Activated CD8-positive, alpha-beta memory T cell treated with anti-CD3 and anti-CD28 coated beads, Interleukin-2, amount 10 ng/mL, durations not matched to agents 7 days and 5 days (primary cell): ENCODE measurements around the gene FHOD1. TPM values are rescaled to one million over a fixed set of nuclear protein-coding genes. Genes with fewer than 3 reads are reported as not detected.

Experiments used
- ATAC-seq: fragments of 150-1000 bp; cut with Tn5 transposase; one replicate; pipeline ENCODE4 v1.10.0; 2021; ENCODE audit warnings: moderate library complexity
- CTCF ChIA-PET: fragments of 350-600 bp; sonication (Branson Sonifier 250); formaldehyde crosslinking; loops from one replicate; lab custom pipeline; 2021; ENCODE audit warnings: antibody characterized with exemption; lab: Charles Lee
- DNase-seq: peaks from one replicate; pipeline ENCODE4 v3.0.0-alpha.2; 2020
- H3K27ac Mint-ChIP-seq: one replicate; pipeline ENCODE4 v1.8.0; 2021; ENCODE audit warnings: mild to moderate bottlenecking, mixed read lengths
- H3K27me3 Mint-ChIP-seq: one replicate; pipeline ENCODE4 v1.8.0; 2021; ENCODE audit warnings: mixed read lengths
- H3K36me3 Mint-ChIP-seq: one replicate; pipeline ENCODE4 v1.8.0; 2021; ENCODE audit warnings: mild to moderate bottlenecking, mixed read lengths
- H3K4me1 Mint-ChIP-seq: one replicate; pipeline ENCODE4 v1.8.0; 2021; ENCODE audit warnings: mixed read lengths
- H3K4me3 Mint-ChIP-seq: one replicate; pipeline ENCODE4 v1.8.0; 2021; ENCODE audit warnings: mild to moderate bottlenecking, moderate library complexity, mixed read lengths
- H3K9me3 Mint-ChIP-seq: one replicate; pipeline ENCODE4 v1.8.0; 2022; ENCODE audit warnings: low read depth, mixed read lengths
- total RNA-seq, 2 experiments: library from RNA; stranded (reverse); gene quantifications; one replicate each; pipeline ENCODE4 v1.2.3, GENCODE V29; 2021

The FHOD1 gene
- total RNA-seq, 2 experiments from 2014 or later, result 101 to 111 TPM

DNA sequence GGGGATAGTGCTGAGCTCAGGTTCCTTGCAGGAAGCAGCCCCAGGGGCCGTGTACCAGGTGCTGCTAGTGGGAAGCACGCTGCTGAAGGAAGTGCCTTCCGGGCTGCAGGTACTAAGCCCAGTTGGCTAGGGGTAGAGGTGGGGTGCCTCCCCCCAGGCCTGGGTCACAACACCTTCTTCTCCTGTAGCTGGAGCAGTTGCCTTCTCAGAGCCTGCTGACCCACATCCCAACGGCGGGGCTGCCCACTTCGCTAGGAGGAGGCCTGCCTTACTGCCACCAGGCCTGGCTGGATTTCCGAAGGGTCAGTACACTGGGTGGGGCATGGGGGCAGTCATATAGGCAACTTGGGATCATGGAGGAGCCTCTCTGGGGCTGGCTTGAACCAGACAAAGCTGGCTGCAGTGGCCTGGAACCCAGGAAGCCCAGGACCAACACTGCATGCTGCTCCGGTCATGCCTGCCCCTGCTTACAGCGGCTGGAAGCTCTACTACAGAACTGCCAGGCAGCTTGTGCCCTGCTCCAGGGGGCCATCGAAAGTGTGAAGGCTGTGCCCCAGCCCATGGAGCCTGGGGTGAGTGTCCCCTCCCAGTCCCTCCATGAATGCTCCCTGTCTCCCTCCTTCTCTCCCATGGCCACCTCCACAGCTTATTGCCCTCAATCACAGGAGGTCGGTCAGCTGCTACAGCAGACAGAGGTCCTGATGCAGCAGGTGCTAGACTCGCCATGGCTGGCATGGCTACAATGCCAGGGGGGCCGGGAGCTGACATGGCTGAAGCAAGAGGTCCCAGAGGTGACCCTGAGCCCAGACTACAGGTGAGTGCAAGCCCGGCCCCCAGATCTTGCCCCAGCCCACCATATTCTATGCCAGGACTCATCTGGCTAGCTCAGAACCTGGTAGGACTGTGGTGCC is 34.5 kb upstream of the FHOD1 start:
- no peak for ATAC-seq
- peaks cover 14% of the 10 kb centered on the region for H3K4me1 Mint-ChIP-seq
- H3K27ac Mint-ChIP-seq, result no peak overlapping the region
- H3K4me3 Mint-ChIP-seq, result no peak overlapping the region
- no peaks in the 10 kb centered on the region for H3K9me3 Mint-ChIP-seq
- H3K27me3 Mint-ChIP-seq, result no peaks in the 10 kb centered on the region
- H3K36me3 Mint-ChIP-seq, result no peaks in the 10 kb centered on the region
- CTCF ChIA-PET, result interaction anchor here (0.5 to 4.7 kb wide), 11 partner anchors 11 to 184 kb away, joined by 3 to 18 read pairs (median 3); partner anchors contain the start of genes SLC9A5, TPPP3 and ZDHHC1
- no peak for DNase-seq

DNA sequence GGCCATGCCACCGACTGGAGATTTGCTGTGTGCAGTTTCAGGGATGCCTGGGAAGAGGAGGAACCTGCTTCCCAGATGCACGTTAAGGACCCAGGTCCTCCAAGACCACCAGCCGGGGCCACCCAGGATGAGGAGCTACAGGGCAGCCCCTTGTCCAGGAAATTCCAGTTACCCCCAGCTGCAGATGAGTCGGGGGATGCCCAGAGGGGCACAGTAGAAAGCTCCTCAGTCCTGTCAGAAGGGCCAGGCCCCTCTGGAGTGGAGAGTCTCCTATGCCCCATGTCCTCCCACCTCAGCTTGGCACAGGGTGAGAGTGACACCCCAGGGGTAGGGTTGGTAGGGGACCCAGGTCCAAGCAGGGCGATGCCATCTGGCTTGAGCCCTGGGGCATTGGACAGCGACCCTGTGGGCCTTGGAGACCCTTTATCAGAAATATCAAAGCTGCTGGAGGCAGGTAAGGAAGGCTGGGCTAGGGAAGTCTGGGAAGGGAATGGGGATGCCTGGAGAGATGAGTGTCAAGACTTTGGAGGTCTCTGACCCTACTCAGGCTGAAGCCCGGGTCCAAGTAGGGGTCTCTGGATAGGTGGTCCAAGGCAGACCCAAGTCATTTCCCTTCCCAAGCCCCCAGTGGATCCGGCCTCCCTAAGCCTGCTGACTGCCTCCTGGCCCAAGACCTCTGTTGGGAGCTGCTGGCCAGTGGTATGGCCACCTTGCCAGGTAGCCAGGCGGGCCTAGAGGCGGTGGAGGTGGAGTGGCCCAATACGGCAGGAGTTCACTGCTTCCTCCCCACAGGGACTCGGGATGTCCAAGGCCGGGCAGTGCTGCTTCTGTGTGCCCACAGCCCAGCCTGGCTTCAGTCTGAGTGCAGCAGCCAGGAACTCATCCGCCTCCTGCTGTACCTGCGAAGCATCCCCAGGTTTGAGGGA is 33.1 kb upstream of the FHOD1 start:
- Mint-ChIP-seq H3K9me3 (no peaks in the 10 kb centered on the region), H3K4me3 (peak overlapping the region; percentile 51), H3K27me3 (no peaks in the 10 kb centered on the region), H3K27ac (peak overlapping the region; percentile 45), H3K36me3 (peaks cover 6% of the 10 kb centered on the region), H3K4me1 (peaks cover 19% of the 10 kb centered on the region)
- DNase-seq (no peak), ATAC-seq (no peak)
- CTCF ChIA-PET, result interaction anchor here (0.8 to 4.7 kb wide), 11 partner anchors 9 to 439 kb away, joined by 3 to 18 read pairs (median 3); partner anchors contain the start of genes GFOD2, SLC9A5, TPPP3 and ZDHHC1

DNA sequence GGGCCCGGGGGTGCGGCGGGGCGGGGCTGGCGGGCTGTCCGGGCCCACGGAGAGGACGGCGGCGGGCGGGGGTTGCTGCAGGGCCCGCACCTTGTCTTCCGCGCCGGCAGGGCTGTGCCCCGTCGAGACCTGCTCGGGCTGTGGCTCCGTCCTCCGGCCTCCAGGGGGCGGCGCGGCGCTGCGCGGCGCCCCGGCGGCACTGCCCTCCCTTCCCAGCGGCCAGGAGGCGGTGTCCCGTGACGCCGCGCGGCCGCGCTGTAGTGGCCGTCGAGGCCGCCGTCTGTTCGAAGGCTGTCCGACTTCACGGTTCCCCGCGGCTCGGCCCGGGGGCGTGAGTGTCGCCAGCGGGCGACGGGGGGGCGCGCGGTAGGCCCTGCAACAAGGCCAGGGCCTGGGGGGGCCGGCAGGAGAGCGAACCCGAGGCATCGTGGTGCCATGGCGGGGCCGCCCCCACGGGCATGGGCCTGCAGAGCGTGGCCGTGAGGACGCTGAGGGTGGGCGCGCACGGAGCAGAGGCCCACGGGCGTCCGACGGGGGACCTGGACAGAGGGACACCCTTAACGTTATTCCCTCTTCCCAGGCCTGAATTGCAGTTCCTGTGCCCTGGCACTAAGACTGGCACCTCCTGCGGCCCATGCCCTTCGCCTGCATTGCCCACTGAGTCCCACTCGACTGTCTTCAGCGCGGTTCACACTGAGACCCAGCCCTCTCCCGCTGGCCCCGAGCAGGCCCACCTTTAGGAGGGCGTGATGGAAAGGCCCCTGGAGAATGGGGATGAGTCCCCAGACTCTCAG is 32.2 kb upstream of the FHOD1 start, which contains the start of gene PLEKHG4:
PLEKHG4 (plus strand) TSS at position 237 of the 794 bp plus-strand sequence; CDS start at position 750, 513 bp downstream.
- H3K27me3 Mint-ChIP-seq, result no peaks in the 10 kb centered on the region
- H3K36me3 Mint-ChIP-seq, result peaks cover 7% of the 10 kb centered on the region
- CTCF ChIA-PET, result interaction anchor here (0.8 to 4.7 kb wide), 18 partner anchors 9 to 440 kb away, joined by 3 to 18 read pairs (median 4); partner anchors contain the start of genes GFOD2, KCTD19 and LRRC36
- ATAC-seq (peak; percentile 97), DNase-seq (peak; percentile 88)
- H3K4me1 Mint-ChIP-seq, result peaks cover 19% of the 10 kb centered on the region
- no peaks in the 10 kb centered on the region for H3K9me3 Mint-ChIP-seq
- H3K4me3 Mint-ChIP-seq, result peak within 1 kb of the TSS; percentile 80
- peak within 1 kb of the TSS; percentile 78 for H3K27ac Mint-ChIP-seq

DNA sequence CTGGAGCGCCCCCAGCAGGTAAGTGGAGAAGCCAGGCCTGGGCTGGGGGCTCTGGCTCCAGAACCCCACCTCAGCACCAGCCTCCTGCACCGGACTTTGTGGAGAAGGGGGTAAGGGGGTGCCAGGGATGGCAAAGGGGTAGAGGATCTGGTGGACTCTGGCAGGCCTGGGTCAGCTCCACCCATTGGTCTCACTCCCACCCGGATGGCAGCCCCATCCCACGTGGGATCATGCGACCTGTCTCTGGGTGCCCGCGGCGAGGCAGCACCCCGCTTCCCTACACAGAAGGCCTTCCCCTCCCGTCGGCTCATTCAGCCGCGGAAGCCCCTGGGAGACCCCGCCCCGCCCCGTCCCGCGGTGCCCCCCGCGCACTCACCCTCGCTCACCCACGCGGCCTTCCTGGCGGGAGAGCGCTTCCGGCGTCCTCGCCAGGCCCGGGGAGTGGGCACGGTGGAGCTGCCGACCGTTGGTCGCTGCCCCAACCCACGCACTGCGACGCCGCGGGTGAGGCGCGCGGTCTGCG is 31.6 kb upstream of the FHOD1 start:
- Mint-ChIP-seq H3K27ac (peak overlapping the region; percentile 78), H3K36me3 (peaks cover 7% of the 10 kb centered on the region), H3K4me1 (peaks cover 19% of the 10 kb centered on the region), H3K27me3 (no peaks in the 10 kb centered on the region), H3K9me3 (no peaks in the 10 kb centered on the region), H3K4me3 (peak overlapping the region; percentile 80)
- ATAC-seq (peak; percentile 65), DNase-seq (peak; percentile 73)
- CTCF ChIA-PET, result interaction anchor here (0.5 to 4.7 kb wide), 29 partner anchors 9 to 384 kb away, joined by 3 to 18 read pairs (median 4); partner anchors contain the start of genes E2F4, KCTD19, LRRC36 and ZDHHC1

DNA sequence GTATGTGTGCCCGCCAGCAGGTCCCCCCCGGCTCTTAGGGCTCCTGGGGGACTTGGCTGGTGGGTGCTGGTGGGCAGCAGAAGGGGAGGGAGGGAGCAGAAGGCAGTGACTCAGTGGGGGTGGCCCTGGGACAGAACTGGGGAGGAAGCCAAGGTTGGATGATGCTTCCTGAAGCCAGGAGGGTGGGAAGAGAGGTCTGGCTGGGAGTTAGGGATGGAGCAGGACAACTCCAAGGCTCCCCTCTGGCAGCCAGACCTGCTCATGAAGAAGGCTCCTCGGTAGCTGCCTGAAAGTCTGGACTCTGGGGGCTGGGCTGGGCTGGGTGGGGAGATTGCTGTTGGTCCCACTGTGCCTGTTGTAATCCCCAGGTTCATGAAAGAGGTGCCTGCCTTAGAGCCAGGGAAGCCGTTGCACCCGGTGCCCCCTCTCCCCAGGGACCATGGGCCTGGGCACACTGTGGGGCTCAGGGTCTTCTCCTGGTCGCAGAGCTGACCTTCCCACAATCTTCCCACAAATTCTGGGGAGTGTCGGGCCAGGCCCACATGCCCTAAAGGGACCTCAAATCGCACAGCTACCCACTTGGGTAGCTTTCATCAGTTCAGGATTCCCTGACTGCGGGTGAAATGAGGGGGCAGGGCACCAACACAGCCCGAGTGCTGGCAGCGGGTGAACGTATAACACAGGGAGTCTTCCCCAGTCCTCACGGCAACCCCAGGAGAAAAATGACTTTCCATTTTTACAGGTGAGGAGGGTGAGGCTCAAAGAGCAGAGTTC is 30.9 kb upstream of the FHOD1 start:
- no peak for DNase-seq
- CTCF ChIA-PET, result interaction anchor here (0.5 to 4.7 kb wide), 30 partner anchors 8 to 383 kb away, joined by 3 to 18 read pairs (median 4); partner anchors contain the start of genes E2F4, KCTD19, LRRC36 and ZDHHC1
- no peak for ATAC-seq
- Mint-ChIP-seq H3K36me3 (peaks cover 9% of the 10 kb centered on the region), H3K27ac (peak overlapping the region; percentile 78), H3K27me3 (no peaks in the 10 kb centered on the region), H3K9me3 (no peaks in the 10 kb centered on the region), H3K4me1 (peaks cover 19% of the 10 kb centered on the region), H3K4me3 (peak overlapping the region; percentile 80)

DNA sequence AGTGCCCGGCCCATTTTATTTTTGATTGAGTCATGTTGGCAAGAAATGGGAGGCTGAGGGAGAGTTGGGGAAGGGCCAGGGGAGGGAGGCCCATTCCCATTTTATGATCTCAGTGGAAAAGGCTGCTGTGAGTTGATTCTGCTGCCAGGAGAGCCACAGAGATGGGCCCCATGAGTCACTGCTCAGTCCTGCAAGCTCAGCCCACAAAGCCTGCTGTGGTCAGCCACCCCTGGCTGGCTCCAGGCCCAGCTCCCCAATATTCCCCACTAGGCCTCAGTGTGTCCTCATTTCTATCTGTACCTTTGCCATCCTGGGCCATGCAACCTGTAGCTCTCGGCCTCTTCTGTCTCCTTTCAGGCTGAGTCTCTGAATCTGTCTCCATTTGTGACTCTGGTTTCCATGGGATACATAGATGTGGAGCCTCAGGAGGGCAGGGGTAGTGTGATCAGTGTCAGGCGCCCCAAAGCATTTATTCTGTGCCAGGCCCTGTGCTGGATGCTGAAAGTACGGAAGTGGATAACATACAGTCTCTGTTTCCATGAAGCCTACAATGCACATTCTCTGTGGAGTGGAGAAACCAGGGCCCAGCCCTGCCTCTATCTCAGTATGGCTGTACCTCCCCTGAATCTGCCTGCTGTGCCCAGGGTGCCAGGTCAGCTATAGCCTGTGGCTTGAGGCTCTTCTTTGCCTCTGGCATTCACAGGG is 30.2 kb upstream of the FHOD1 start:
- peaks cover 19% of the 10 kb centered on the region for H3K4me1 Mint-ChIP-seq
- CTCF ChIA-PET, result interaction anchor here (0.7 to 4.7 kb wide), 12 partner anchors 15 to 184 kb away, joined by 3 to 18 read pairs (median 4); partner anchors contain the start of gene ZDHHC1
- ATAC-seq, result no peak
- H3K27ac Mint-ChIP-seq, result peak overlapping the region; percentile 67
- no peaks in the 10 kb centered on the region for H3K27me3 Mint-ChIP-seq
- DNase-seq, result no peak
- peak overlapping the region; percentile 24 for H3K4me3 Mint-ChIP-seq
- no peaks in the 10 kb centered on the region for H3K9me3 Mint-ChIP-seq
- peaks cover 9% of the 10 kb centered on the region for H3K36me3 Mint-ChIP-seq

DNA sequence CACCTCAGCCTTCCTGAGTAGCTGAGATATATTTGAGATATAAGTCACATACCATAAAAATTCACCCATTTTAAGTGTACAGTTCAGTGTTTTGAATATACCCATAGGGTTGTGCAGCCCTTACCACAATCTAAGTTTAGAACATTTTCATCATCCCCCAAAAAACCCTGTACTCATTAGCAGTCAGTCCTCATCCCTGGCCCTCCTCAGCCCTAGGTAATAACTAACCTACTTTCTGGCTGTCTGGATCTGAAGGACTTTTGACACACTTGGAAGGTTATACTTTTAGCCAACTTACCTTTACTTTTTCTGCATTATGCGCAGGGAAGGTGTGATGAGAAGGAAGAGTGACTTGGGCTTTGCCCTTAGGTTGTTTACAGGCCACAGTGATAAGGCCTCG is 28.0 kb upstream of the FHOD1 start:
- no peak overlapping the region for H3K27ac Mint-ChIP-seq
- no peaks in the 10 kb centered on the region for H3K27me3 Mint-ChIP-seq
- ATAC-seq (no peak), DNase-seq (no peak)
- H3K4me1 Mint-ChIP-seq, result peaks cover 19% of the 10 kb centered on the region
- H3K36me3 Mint-ChIP-seq, result peaks cover 9% of the 10 kb centered on the region
- H3K9me3 Mint-ChIP-seq, result no peaks in the 10 kb centered on the region
- H3K4me3 Mint-ChIP-seq, result no peak overlapping the region
- CTCF ChIA-PET, result no interaction called here

DNA sequence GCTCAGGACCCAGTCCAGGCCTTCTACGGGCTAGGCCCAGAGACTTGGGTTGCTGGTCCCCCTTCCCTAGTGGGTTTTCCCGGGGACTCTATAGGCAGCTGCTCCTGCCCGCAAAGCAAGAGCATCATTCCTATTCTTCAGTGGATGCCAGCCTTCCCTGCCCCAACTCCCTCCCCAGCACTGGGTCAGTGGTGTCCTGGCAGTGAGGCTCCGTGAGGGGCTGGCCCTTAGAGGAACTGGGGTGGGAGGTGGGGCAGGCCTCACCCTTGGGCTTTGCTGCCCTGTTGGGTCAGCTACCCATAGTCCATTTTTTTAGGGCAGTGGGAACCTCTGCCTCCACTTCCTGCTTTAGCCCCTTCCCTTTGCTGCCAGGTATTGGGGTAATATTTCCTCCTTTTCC is 24.2 kb upstream of the FHOD1 start:
- no peaks in the 10 kb centered on the region for H3K9me3 Mint-ChIP-seq
- H3K27me3 Mint-ChIP-seq, result no peaks in the 10 kb centered on the region
- peaks cover 7% of the 10 kb centered on the region for H3K36me3 Mint-ChIP-seq
- no peak overlapping the region for H3K4me3 Mint-ChIP-seq
- CTCF ChIA-PET, result interaction anchor here (1.0 kb wide), 1 partner anchor 23 kb away, joined by 3 read pairs; no protein-coding TSS in a partner anchor
- DNase-seq, result no peak
- H3K4me1 Mint-ChIP-seq, result peaks cover 3% of the 10 kb centered on the region
- H3K27ac Mint-ChIP-seq, result no peak overlapping the region
- ATAC-seq, result peak; percentile 20

DNA sequence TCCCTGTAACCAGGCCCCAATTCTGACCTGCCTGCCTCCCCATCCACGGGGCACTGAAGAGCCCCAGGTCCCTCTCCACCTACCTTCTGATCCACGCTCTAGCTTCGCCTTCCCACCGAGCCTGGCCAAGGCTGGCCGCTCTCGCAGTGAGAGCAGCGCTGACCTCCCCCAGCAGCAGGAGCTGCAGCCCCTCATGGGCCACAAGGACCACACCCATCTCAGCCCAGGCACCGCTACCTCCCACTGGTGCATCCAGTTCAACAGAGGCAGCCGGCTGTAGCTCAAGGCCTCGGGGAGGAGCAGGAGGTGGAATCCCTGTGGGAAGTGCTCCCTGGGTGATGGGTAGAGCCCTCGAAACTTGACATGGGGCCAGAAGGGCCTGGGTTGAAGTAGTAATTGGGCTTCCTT is 23.7 kb upstream of the FHOD1 start:
- H3K4me1 Mint-ChIP-seq, result peaks cover 1% of the 10 kb centered on the region
- ATAC-seq (no peak), DNase-seq (no peak)
- H3K4me3 Mint-ChIP-seq, result no peak overlapping the region
- H3K36me3 Mint-ChIP-seq, result peaks cover 5% of the 10 kb centered on the region
- H3K9me3 Mint-ChIP-seq, result no peaks in the 10 kb centered on the region
- H3K27ac Mint-ChIP-seq, result no peak overlapping the region
- CTCF ChIA-PET, result interaction anchor here (0.8 to 1.5 kb wide), 3 partner anchors 7 to 23 kb away, joined by 3 to 6 read pairs (median 4); no protein-coding TSS in a partner anchor
- no peaks in the 10 kb centered on the region for H3K27me3 Mint-ChIP-seq

DNA sequence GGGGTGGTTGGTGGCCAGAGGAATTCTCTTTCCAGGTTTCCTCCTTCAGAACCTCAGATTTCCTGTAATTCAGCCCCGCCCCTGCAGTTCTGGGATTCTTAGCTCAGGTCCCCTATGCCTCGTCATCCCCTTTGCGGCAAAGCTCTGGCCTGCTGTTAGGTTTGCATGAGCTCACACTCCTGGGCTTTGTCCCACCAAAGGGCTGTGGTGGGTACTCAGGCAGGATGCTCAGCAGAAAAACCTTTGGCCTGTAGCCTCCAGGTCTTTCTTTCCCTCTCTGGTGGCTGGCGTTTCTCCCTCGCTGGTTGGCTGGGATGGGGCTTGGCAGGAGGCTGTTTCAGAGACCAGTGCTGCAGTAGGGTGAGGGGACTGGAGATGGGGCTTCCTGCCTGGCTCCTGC is 22.5 kb upstream of the FHOD1 start:
- CTCF ChIA-PET, result interaction anchor here (0.8 to 1.5 kb wide), 2 partner anchors 9 to 21 kb away, joined by 3 to 4 read pairs; no protein-coding TSS in a partner anchor
- no peak for ATAC-seq
- H3K36me3 Mint-ChIP-seq, result peaks cover 2% of the 10 kb centered on the region
- no peaks in the 10 kb centered on the region for H3K27me3 Mint-ChIP-seq
- H3K9me3 Mint-ChIP-seq, result no peaks in the 10 kb centered on the region
- no peak overlapping the region for H3K4me3 Mint-ChIP-seq
- no peak for DNase-seq
- H3K27ac Mint-ChIP-seq, result no peak overlapping the region
- H3K4me1 Mint-ChIP-seq, result no peaks in the 10 kb centered on the region

DNA sequence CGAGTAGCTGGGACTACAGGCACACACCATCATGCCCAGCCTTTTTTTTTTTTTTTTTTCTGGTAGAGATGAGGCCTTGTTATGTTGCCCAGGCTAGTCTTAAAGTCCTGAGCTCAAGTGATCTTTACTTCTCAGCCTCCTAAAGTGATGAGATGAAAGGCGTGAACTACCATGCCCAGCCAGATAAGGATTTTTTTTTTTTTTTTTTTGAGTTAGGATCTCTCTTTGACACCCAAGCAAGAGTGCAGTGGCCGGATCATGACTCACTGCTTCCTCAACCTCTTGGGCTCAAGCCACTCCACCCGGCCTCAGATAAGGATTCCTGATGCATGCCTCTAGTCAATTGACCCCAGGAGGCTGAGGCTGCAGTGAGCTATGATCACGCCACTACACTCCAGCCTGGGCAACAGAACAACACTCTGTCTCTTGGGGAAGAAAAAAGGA is 20.9 kb upstream of the FHOD1 start:
- no peaks in the 10 kb centered on the region for H3K36me3 Mint-ChIP-seq
- CTCF ChIA-PET, result interaction anchor here (1.6 to 2.9 kb wide), 2 partner anchors 10 to 12 kb away, joined by 4 to 11 read pairs; no protein-coding TSS in a partner anchor
- no peaks in the 10 kb centered on the region for H3K4me1 Mint-ChIP-seq
- no peaks in the 10 kb centered on the region for H3K9me3 Mint-ChIP-seq
- no peaks in the 10 kb centered on the region for H3K27me3 Mint-ChIP-seq
- no peak overlapping the region for H3K27ac Mint-ChIP-seq
- ATAC-seq (no peak), DNase-seq (no peak)
- H3K4me3 Mint-ChIP-seq, result no peak overlapping the region
